ENCODE measurements around the gene HIVEP3.

The HIVEP3 gene

GRCh38 chr1:41708332-41708731 lies 210.4 kb downstream of the HIVEP3 start:
- DNase-seq (ENCODE audit: low read depth, low spot score), result no peak
- H3K27me3 ChIP-seq (ENCODE audit: control insufficient read depth, insufficient read depth, low read length), result no peaks in the 10 kb centered on the region
- no peaks in the 10 kb centered on the region; the same call in 1 of the 2 replicates for H3K36me3 ChIP-seq (ENCODE audit: control insufficient read depth, insufficient read depth, low read length)
- H3K4me1 ChIP-seq (ENCODE audit: control insufficient read depth, insufficient read depth, low read length), result no peaks in the 10 kb centered on the region
- no CpG with 5 or more reads among the region's 2 CpGs for WGBS (ENCODE audit: insufficient coverage, insufficient read length)
- H3K9me3 ChIP-seq (ENCODE audit: control insufficient read depth, insufficient read depth, low read length), result no peaks in the 10 kb centered on the region
- H3K4me3 ChIP-seq (ENCODE audit: low read length), result no peak overlapping the region
- no peak overlapping the region for H3K27ac ChIP-seq (ENCODE audit: low read length)

GRCh38 chr1:41707793-41708192 lies 210.9 kb downstream of the HIVEP3 start:
- no peak for DNase-seq (ENCODE audit: low read depth, low spot score)
- Histone ChIP-seq H3K36me3 (ENCODE audit: control insufficient read depth, insufficient read depth, low read length) (no peaks in the 10 kb centered on the region), H3K9me3 (ENCODE audit: control insufficient read depth, insufficient read depth, low read length) (no peaks in the 10 kb centered on the region), H3K4me1 (ENCODE audit: control insufficient read depth, insufficient read depth, low read length) (no peaks in the 10 kb centered on the region), H3K27ac (ENCODE audit: low read length) (no peak overlapping the region), H3K4me3 (ENCODE audit: low read length) (no peak overlapping the region), H3K27me3 (ENCODE audit: control insufficient read depth, insufficient read depth, low read length) (no peaks in the 10 kb centered on the region)
- no CpG with 5 or more reads among the region's 4 CpGs for WGBS (ENCODE audit: insufficient coverage, insufficient read length)

DNA sequence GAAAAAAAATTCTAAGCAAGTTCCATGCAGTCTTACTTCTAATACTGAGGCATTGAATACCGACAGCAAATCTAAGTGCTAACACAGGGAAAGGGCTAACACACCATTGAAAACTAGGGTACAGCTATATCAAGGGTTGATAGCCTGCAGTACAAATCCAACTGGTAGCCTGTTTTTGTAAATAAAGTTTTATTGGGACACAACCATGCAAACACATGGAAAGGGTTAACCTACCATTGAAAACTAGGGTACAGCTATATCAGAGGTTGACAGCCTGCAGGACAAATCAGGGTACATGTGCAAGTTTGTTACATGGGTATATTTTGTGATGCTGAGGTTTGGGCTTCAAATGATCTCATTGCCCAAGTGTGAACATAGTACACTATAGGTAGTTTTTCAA lies 212.9 kb downstream of the HIVEP3 start:
- Histone ChIP-seq H3K27me3 (ENCODE audit: control insufficient read depth, insufficient read depth, low read length) (no peaks in the 10 kb centered on the region), H3K9me3 (ENCODE audit: control insufficient read depth, insufficient read depth, low read length) (no peaks in the 10 kb centered on the region), H3K27ac (ENCODE audit: low read length) (no peak overlapping the region), H3K4me1 (ENCODE audit: control insufficient read depth, insufficient read depth, low read length) (no peaks in the 10 kb centered on the region), H3K36me3 (ENCODE audit: control insufficient read depth, insufficient read depth, low read length) (no peaks in the 10 kb centered on the region), H3K4me3 (ENCODE audit: low read length) (no peak overlapping the region)
- no peak for DNase-seq (ENCODE audit: low read depth, low spot score)
- WGBS (ENCODE audit: insufficient coverage, insufficient read length), result no CpG with 5 or more reads among the region's 1 CpG

- no peaks in the 10 kb centered on the region for H3K9me3 ChIP-seq (ENCODE audit: control insufficient read depth, insufficient read depth, low read length)
- no peak overlapping the region for H3K4me3 ChIP-seq (ENCODE audit: low read length)
- WGBS (ENCODE audit: insufficient coverage, insufficient read length), result no CpG with 5 or more reads among the region's 4 CpGs
- no peak overlapping the region for H3K27ac ChIP-seq (ENCODE audit: low read length)
- no peak for DNase-seq (ENCODE audit: low read depth, low spot score)
- H3K4me1 ChIP-seq (ENCODE audit: control insufficient read depth, insufficient read depth, low read length), result no peaks in the 10 kb centered on the region
- H3K36me3 ChIP-seq (ENCODE audit: control insufficient read depth, insufficient read depth, low read length), result no peaks in the 10 kb centered on the region
- H3K27me3 ChIP-seq (ENCODE audit: control insufficient read depth, insufficient read depth, low read length), result no peaks in the 10 kb centered on the region
Measured at GRCh38 chr1:41704196-41704595, 214.5 kb downstream of the HIVEP3 start.

- WGBS (ENCODE audit: insufficient coverage, insufficient read length), result no CpG with 5 or more reads among the region's 4 CpGs
- no peak for DNase-seq (ENCODE audit: low read depth, low spot score)
Measured at GRCh38 chr1:41702771-41703170, 216.0 kb downstream of the HIVEP3 start.

GRCh38 chr1:41700986-41701535 lies 217.7 kb downstream of the HIVEP3 start:
- no peaks in the 10 kb centered on the region for H3K4me1 ChIP-seq (ENCODE audit: control insufficient read depth, insufficient read depth, low read length)
- H3K27me3 ChIP-seq (ENCODE audit: control insufficient read depth, insufficient read depth, low read length), result no peaks in the 10 kb centered on the region
- H3K9me3 ChIP-seq (ENCODE audit: control insufficient read depth, insufficient read depth, low read length), result no peaks in the 10 kb centered on the region
- DNase-seq (ENCODE audit: low read depth, low spot score), result no peak
- no peak overlapping the region for H3K27ac ChIP-seq (ENCODE audit: low read length)
- no peaks in the 10 kb centered on the region for H3K36me3 ChIP-seq (ENCODE audit: control insufficient read depth, insufficient read depth, low read length)
- no peak overlapping the region for H3K4me3 ChIP-seq (ENCODE audit: low read length)
- no CpG with 5 or more reads among the region's 6 CpGs for WGBS (ENCODE audit: insufficient coverage, insufficient read length)

More at GRCh38 chr1:41702771-41703170, 216.0 kb downstream of the HIVEP3 start:
- Histone ChIP-seq H3K4me1 (ENCODE audit: control insufficient read depth, insufficient read depth, low read length) (no peaks in the 10 kb centered on the region), H3K9me3 (ENCODE audit: control insufficient read depth, insufficient read depth, low read length) (no peaks in the 10 kb centered on the region), H3K27ac (ENCODE audit: low read length) (no peak overlapping the region), H3K27me3 (ENCODE audit: control insufficient read depth, insufficient read depth, low read length) (no peaks in the 10 kb centered on the region), H3K36me3 (ENCODE audit: control insufficient read depth, insufficient read depth, low read length) (no peaks in the 10 kb centered on the region), H3K4me3 (ENCODE audit: low read length) (no peak overlapping the region)

- no peaks in the 10 kb centered on the region for H3K36me3 ChIP-seq (ENCODE audit: control insufficient read depth, insufficient read depth, low read length)
- H3K27ac ChIP-seq (ENCODE audit: low read length), result no peak overlapping the region
- no peak for DNase-seq (ENCODE audit: low read depth, low spot score)
- H3K4me1 ChIP-seq (ENCODE audit: control insufficient read depth, insufficient read depth, low read length), result no peaks in the 10 kb centered on the region
- no peak overlapping the region for H3K4me3 ChIP-seq (ENCODE audit: low read length)
- no peaks in the 10 kb centered on the region for H3K27me3 ChIP-seq (ENCODE audit: control insufficient read depth, insufficient read depth, low read length)
- H3K9me3 ChIP-seq (ENCODE audit: control insufficient read depth, insufficient read depth, low read length), result no peaks in the 10 kb centered on the region
- whole genome bisulfite sequencing (ENCODE audit: insufficient coverage, insufficient read length), result no CpG with 5 or more reads among the region's 5 CpGs
Measured at GRCh38 chr1:41700581-41700980, 218.1 kb downstream of the HIVEP3 start.

GRCh38 chr1:41699861-41700248 lies 218.9 kb downstream of the HIVEP3 start:
- no peaks in the 10 kb centered on the region for H3K4me1 ChIP-seq (ENCODE audit: control insufficient read depth, insufficient read depth, low read length)
- no peak overlapping the region for H3K4me3 ChIP-seq (ENCODE audit: low read length)
- no peak overlapping the region for H3K27ac ChIP-seq (ENCODE audit: low read length)
- no peaks in the 10 kb centered on the region for H3K36me3 ChIP-seq (ENCODE audit: control insufficient read depth, insufficient read depth, low read length)
- no peaks in the 10 kb centered on the region for H3K27me3 ChIP-seq (ENCODE audit: control insufficient read depth, insufficient read depth, low read length)
- WGBS (ENCODE audit: insufficient coverage, insufficient read length), result no CpG with 5 or more reads among the region's 6 CpGs
- DNase-seq (ENCODE audit: low read depth, low spot score), result no peak
- H3K9me3 ChIP-seq (ENCODE audit: control insufficient read depth, insufficient read depth, low read length), result no peaks in the 10 kb centered on the region

GRCh38 chr1:41698916-41699860 lies 219.5 kb downstream of the HIVEP3 start:
- WGBS (ENCODE audit: insufficient coverage, insufficient read length), result no CpG with 5 or more reads among the region's 19 CpGs

DNA sequence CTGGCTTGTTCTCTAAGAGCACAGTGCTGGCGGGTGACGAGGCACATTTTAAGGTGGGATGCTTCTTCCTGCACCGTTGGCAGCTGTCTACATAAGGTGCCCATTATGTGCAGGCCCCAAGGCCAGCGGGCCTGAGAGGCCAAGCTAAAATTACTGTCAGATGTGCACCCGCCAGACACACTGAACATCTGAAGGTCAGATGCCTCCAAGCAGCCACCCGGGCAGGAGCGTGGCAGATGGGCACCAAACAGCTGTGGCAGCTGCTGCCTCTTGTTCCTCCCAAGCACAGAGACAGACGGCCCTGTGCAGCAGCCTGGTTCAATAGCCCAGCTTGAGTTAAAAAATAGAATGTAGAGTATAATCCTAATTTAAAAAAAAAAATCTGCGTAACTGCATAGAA lies 222.3 kb downstream of the HIVEP3 start:
- Histone ChIP-seq H3K27me3 (ENCODE audit: control insufficient read depth, insufficient read depth, low read length) (no peaks in the 10 kb centered on the region), H3K36me3 (ENCODE audit: control insufficient read depth, insufficient read depth, low read length) (no peaks in the 10 kb centered on the region), H3K27ac (ENCODE audit: low read length) (no peak overlapping the region), H3K9me3 (ENCODE audit: control insufficient read depth, insufficient read depth, low read length) (no peaks in the 10 kb centered on the region), H3K4me1 (ENCODE audit: control insufficient read depth, insufficient read depth, low read length) (no peaks in the 10 kb centered on the region), H3K4me3 (ENCODE audit: low read length) (no peak overlapping the region)
- WGBS (ENCODE audit: insufficient coverage, insufficient read length), result no CpG with 5 or more reads among the region's 9 CpGs
- DNase-seq (ENCODE audit: low read depth, low spot score), result no peak

More at GRCh38 chr1:41698916-41699860, 219.5 kb downstream of the HIVEP3 start:
- no peak for DNase-seq (ENCODE audit: low read depth, low spot score)
- H3K4me1 ChIP-seq (ENCODE audit: control insufficient read depth, insufficient read depth, low read length), result no peaks in the 10 kb centered on the region
- H3K27ac ChIP-seq (ENCODE audit: low read length), result no peak overlapping the region
- no peak overlapping the region for H3K4me3 ChIP-seq (ENCODE audit: low read length)
- H3K27me3 ChIP-seq (ENCODE audit: control insufficient read depth, insufficient read depth, low read length), result no peaks in the 10 kb centered on the region
- H3K9me3 ChIP-seq (ENCODE audit: control insufficient read depth, insufficient read depth, low read length), result no peaks in the 10 kb centered on the region
- no peaks in the 10 kb centered on the region for H3K36me3 ChIP-seq (ENCODE audit: control insufficient read depth, insufficient read depth, low read length)

Data from iPS DF 6.9 (cell line).